Sigmoid colon (tissue), 7 donors: Measurements from ENCODE around the gene GRAP2. TPM values are rescaled to one million over a fixed set of nuclear protein-coding genes. Genes with fewer than 3 reads are reported as not detected.

Experiments used
- DNase-seq: peaks from one replicate; pipeline ENCODE4 v3.0.0-alpha.2; 2019
- H3K27ac ChIP-seq, 4 donors: fragments of 200-600 bp; sonication (generic); one replicate each; pipeline ENCODE4 v1.5.1; 2016 to 2019; ENCODE audit warnings: mild to moderate bottlenecking in 1 of 4
- H3K27me3 ChIP-seq, 3 donors: fragments of 200-600 bp; sonication (generic); one replicate each; pipeline ENCODE4 v1.5.1; 2019; ENCODE audit warnings: mild to moderate bottlenecking in 1 of 3
- H3K36me3 ChIP-seq, 4 donors: fragments of 200-600 bp; sonication (generic); one replicate each; pipeline ENCODE4 v1.5.1; 2016 to 2019
- H3K4me1 ChIP-seq, 4 donors: fragments of 200-600 bp; sonication (generic); one replicate each; pipeline ENCODE4 v1.5.1; 2017 to 2019
- H3K4me3 ChIP-seq, 4 donors: fragments of 200-600 bp; sonication (generic); one replicate each; pipeline ENCODE4 v1.5.1; 2017 to 2019; ENCODE audit warnings: mild to moderate bottlenecking in 2 of 4, moderate library complexity in 1 of 4
- H3K9me3 ChIP-seq, 4 donors: fragments of 200-600 bp in 3 of 4; sonication (generic) in 3 of 4; one replicate each; pipeline versions ENCODE4 v1.5.1 to v1.6.1; 2013 to 2019
- EP300 ChIP-seq, 4 donors: sonication (generic); formaldehyde crosslinking; IDR thresholded peaks; one replicate each; pipeline ENCODE4 v1.6.1; 2017; ENCODE audit warnings: antibody characterized with exemption in 4 of 4
- POLR2A ChIP-seq, 2 donors: fragments of 450-650 bp; IDR thresholded peaks; one replicate each; pipeline ENCODE4 v1.6.1; 2016; ENCODE audit warnings: antibody characterized with exemption in 2 of 2, mild to moderate bottlenecking in 2 of 2, moderate library complexity in 2 of 2
- POLR2AphosphoS5 ChIP-seq, 4 donors: sonication (generic); formaldehyde crosslinking; IDR thresholded peaks; one replicate each; pipeline ENCODE4 v1.6.1; 2017; ENCODE audit warnings: antibody characterized with exemption in 4 of 4
- WGBS, 2 donors: extraction: QIAGEN DNeasy Blood & Tissue Kit; methylation state at CpG; one replicate each; pipeline ENCODE4 v1.1.7; 2013; 5-methylcytosine and 5-hydroxymethylcytosine counted together
- intact Hi-C: fragments of 100-400 bp; cut with DNase I; formaldehyde crosslinking; loops from one replicate; pipeline ENCODE4 v1.15.1; 2023
- polyA plus RNA-seq, 3 donors: library from polyadenylated mRNA; stranded (reverse); fragments of 200-250 nt; gene quantifications; one replicate each; pipeline ENCODE4 v1.2.3, GENCODE V29; 2013
- total RNA-seq, 4 donors: library from RNA; depleted of rRNA; stranded (reverse); fragments of >200 nt; gene quantifications; one replicate each; pipeline ENCODE4 v1.1.0, GENCODE V29; 2016
- TF ChIP-seq, protein P1 (sequence below), 4 experiments: fragments of 450-650 bp in 3 of 4; fragments of 200-600 bp in 1 of 4; IDR thresholded peaks; one replicate each; pipeline ENCODE4 v1.5.1; 2016 to 2019; ENCODE audit warnings: antibody characterized with exemption in 4 of 4, mild to moderate bottlenecking in 3 of 4, moderate library complexity in 2 of 4
- donor health status: healthy with polysubstance abuse.
- donor health status: Bipolar disorder and iron deficiency.
- donor health status: healthy.

The GRAP2 gene
- total and polyA plus RNA-seq, 7 donors = 0.46 to 9.7 (median 1.4) TPM

DNA sequence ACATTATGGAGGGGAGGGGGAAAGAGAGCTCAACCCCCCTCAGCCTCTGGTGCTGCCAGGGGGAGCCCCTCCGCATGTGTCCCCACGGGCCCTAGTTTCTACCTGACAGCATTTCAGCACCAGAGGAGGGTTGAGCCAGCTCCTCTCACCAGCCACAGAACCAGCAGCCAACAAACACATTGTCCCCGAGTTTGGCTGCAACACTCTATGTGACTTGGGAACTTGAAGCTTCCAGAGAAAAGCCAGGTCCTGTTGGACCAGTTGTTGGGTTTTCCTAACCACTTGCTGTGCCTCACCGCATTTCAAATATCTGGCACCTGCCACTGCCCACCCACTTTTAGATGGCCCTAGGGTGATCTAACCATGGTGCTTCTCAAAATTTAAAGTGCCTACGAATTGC is 72.8 kb downstream of the GRAP2 start:
- intact Hi-C loops = no loop called here

GRCh38 chr22:39974065-39974464 is 73.2 kb downstream of the GRAP2 start:
- Histone ChIP-seq H3K36me3 (no peaks in the 10 kb centered on the region), H3K4me1 (no peaks in the 10 kb centered on the region), H3K9me3 (no peaks in the 10 kb centered on the region), H3K4me3 (no peak overlapping the region), H3K27me3 (peaks cover 0 to 57% (median 3%) of the 10 kb centered on the region in 3 donors), H3K27ac (no peak overlapping the region)
- TF ChIP-seq, protein P1, sequence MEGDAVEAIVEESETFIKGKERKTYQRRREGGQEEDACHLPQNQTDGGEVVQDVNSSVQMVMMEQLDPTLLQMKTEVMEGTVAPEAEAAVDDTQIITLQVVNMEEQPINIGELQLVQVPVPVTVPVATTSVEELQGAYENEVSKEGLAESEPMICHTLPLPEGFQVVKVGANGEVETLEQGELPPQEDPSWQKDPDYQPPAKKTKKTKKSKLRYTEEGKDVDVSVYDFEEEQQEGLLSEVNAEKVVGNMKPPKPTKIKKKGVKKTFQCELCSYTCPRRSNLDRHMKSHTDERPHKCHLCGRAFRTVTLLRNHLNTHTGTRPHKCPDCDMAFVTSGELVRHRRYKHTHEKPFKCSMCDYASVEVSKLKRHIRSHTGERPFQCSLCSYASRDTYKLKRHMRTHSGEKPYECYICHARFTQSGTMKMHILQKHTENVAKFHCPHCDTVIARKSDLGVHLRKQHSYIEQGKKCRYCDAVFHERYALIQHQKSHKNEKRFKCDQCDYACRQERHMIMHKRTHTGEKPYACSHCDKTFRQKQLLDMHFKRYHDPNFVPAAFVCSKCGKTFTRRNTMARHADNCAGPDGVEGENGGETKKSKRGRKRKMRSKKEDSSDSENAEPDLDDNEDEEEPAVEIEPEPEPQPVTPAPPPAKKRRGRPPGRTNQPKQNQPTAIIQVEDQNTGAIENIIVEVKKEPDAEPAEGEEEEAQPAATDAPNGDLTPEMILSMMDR (IDR thresholded peaks at IDR 0.05) = no peak
- no peak for TF ChIP-seq POLR2AphosphoS5 (IDR thresholded peaks at IDR 0.05)
- WGBS, 2 donors = 67 to 86% methylated on average over 5 of the region's 5 CpGs
- intact Hi-C loops = no loop called here
- no peak for DNase-seq

More for the DNA sequence above, 72.8 kb downstream of the GRAP2 start:
- Histone ChIP-seq H3K36me3 (no peaks in the 10 kb centered on the region), H3K27me3 (peaks cover 0 to 57% (median 3%) of the 10 kb centered on the region in 3 donors), H3K27ac (no peak overlapping the region), H3K9me3 (no peaks in the 10 kb centered on the region), H3K4me1 (peaks cover 0 to 3% (median 0%) of the 10 kb centered on the region in 4 donors), H3K4me3 (no peak overlapping the region)
- TF ChIP-seq EP300 (IDR thresholded peaks at IDR 0.05) (no peak), POLR2A (IDR thresholded peaks at IDR 0.05) (no peak), POLR2AphosphoS5 (IDR thresholded peaks at IDR 0.05) (no peak)
- TF ChIP-seq, protein P1 (IDR thresholded peaks at IDR 0.05) = no peak
- no peak for DNase-seq
- WGBS, 2 donors = 77 to 81% methylated on average over 5 of the region's 5 CpGs

- DNase-seq = no peak
- no peaks in the 10 kb centered on the region for H3K9me3 ChIP-seq
- H3K4me3 ChIP-seq = no peak overlapping the region
- WGBS, 2 donors = 79 to 84% methylated on average over 6 of the region's 6 CpGs
- no peaks in the 10 kb centered on the region for H3K4me1 ChIP-seq
- H3K27ac ChIP-seq = no peak overlapping the region
- TF ChIP-seq EP300 (IDR thresholded peaks at IDR 0.05) = no peak
- no peak for TF ChIP-seq POLR2A (IDR thresholded peaks at IDR 0.05)
- TF ChIP-seq, protein P1 (IDR thresholded peaks at IDR 0.05) = no peak
- TF ChIP-seq POLR2AphosphoS5 (IDR thresholded peaks at IDR 0.05) = no peak
- intact Hi-C loops = no loop called here
- peaks cover 0 to 32% (median 3%) of the 10 kb centered on the region in 3 donors for H3K27me3 ChIP-seq
- H3K36me3 ChIP-seq = no peaks in the 10 kb centered on the region
Measured at GRCh38 chr22:39979048-39979447, 78.2 kb downstream of the GRAP2 start.

- Histone ChIP-seq H3K27ac (no peak overlapping the region), H3K36me3 (no peaks in the 10 kb centered on the region), H3K4me1 (no peaks in the 10 kb centered on the region), H3K4me3 (no peak overlapping the region), H3K27me3 (peaks cover 0 to 34% (median 3%) of the 10 kb centered on the region in 3 donors), H3K9me3 (no peaks in the 10 kb centered on the region)
- intact Hi-C loops = no loop called here
- TF ChIP-seq, protein P1 (IDR thresholded peaks at IDR 0.05) = no peak
- no peak for TF ChIP-seq EP300 (IDR thresholded peaks at IDR 0.05)
- no peak for TF ChIP-seq POLR2A (IDR thresholded peaks at IDR 0.05)
- no peak for TF ChIP-seq POLR2AphosphoS5 (IDR thresholded peaks at IDR 0.05)
- 91 to 95% methylated on average over 5 of the region's 5 CpGs for WGBS, 2 donors
- no peak for DNase-seq
Measured at GRCh38 chr22:39979458-39979857, 78.6 kb downstream of the GRAP2 start.

DNA sequence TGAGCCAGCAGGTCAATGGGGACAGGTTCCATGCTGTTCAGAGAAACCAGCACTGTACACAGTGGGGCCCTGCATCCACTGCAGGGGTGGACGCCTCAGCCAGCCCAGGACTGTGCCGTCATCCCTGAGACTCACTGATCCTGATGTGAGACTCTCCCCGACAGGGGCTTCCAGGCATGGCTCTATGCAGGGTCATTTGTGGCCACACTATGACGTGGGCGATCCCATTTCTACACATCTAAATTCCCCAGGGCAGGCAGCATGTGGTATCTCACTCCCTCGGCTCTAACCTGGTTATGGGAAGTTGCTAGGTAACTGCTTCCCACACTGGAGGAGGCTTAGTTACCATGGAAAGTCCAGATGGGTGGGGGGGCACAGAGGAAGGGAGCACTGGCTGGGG is 79.7 kb downstream of the GRAP2 start:
- H3K27ac ChIP-seq = no peak overlapping the region
- H3K36me3 ChIP-seq = no peaks in the 10 kb centered on the region
- WGBS, 2 donors = 83 to 86% methylated on average over 6 of the region's 6 CpGs
- H3K9me3 ChIP-seq = no peaks in the 10 kb centered on the region
- TF ChIP-seq, protein P1 (IDR thresholded peaks at IDR 0.05) = no peak
- no peak for TF ChIP-seq POLR2AphosphoS5 (IDR thresholded peaks at IDR 0.05)
- no peak for TF ChIP-seq EP300 (IDR thresholded peaks at IDR 0.05)
- TF ChIP-seq POLR2A (IDR thresholded peaks at IDR 0.05) = no peak
- H3K4me1 ChIP-seq = no peaks in the 10 kb centered on the region
- intact Hi-C loops = no loop called here
- H3K27me3 ChIP-seq = peaks cover 0 to 25% (median 3%) of the 10 kb centered on the region in 3 donors
- DNase-seq = no peak
- no peak overlapping the region for H3K4me3 ChIP-seq
